ENCODE results near the gene TM2D1. TPM values are rescaled to one million over a fixed set of nuclear protein-coding genes. Genes with fewer than 3 reads are reported as not detected.

The TM2D1 gene
- total RNA-seq, 4 donors from 2014 or later: 46.7 to 70.7 (median 60.6) TPM

DNA sequence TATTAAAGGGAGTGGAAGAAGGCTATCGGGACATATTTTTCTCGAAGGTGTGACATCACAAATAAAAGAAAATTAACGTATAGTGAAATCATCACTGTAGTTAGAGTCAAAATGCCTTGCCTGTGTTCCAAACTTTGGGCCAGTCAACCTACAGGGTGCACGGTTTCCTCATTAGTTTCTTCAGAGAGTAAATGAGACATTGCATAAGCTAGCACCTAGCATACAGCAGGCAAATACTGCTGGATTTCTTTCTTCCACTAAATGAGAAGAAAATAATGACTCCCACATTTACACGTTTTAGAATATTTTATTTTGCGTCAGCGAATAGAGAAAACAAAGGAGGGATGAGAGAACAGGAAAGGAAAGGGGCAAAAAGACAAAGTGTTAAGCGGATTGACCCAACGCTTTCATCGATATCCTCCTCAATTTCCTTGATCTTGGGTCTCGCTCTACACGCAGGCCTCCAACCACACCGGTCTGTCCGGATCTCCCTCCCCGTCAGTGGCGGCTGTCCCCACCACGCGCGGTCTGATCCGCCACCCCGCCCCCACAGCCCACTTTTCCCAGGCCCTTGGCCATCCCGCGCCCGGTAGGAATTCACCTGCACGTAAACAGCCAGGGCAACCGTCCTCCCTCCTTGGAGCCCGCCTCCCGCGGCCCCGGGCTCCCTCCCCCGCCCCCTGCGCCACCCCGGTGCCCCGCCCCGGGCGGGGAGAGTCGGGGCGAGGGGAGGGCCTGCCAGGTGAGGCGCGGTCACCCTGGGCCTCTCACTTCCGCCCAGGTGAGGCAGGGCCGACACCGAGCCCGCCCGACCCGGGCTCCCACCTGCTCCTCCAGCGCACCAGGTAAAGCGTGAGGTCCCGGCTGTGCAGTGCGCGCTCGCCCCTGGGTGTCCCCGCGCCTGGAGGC lies 17.0 kb upstream of the TM2D1 start, which contains the start of gene PATJ:
PATJ (plus strand) TSS at position 770 of the 909 bp plus-strand sequence. CDS start 20,413 bp downstream, outside the sequence.
- TF ChIP-seq, protein P1, sequence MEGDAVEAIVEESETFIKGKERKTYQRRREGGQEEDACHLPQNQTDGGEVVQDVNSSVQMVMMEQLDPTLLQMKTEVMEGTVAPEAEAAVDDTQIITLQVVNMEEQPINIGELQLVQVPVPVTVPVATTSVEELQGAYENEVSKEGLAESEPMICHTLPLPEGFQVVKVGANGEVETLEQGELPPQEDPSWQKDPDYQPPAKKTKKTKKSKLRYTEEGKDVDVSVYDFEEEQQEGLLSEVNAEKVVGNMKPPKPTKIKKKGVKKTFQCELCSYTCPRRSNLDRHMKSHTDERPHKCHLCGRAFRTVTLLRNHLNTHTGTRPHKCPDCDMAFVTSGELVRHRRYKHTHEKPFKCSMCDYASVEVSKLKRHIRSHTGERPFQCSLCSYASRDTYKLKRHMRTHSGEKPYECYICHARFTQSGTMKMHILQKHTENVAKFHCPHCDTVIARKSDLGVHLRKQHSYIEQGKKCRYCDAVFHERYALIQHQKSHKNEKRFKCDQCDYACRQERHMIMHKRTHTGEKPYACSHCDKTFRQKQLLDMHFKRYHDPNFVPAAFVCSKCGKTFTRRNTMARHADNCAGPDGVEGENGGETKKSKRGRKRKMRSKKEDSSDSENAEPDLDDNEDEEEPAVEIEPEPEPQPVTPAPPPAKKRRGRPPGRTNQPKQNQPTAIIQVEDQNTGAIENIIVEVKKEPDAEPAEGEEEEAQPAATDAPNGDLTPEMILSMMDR (IDR thresholded peaks at IDR 0.05; ENCODE audit: low read depth): no peak

DNA sequence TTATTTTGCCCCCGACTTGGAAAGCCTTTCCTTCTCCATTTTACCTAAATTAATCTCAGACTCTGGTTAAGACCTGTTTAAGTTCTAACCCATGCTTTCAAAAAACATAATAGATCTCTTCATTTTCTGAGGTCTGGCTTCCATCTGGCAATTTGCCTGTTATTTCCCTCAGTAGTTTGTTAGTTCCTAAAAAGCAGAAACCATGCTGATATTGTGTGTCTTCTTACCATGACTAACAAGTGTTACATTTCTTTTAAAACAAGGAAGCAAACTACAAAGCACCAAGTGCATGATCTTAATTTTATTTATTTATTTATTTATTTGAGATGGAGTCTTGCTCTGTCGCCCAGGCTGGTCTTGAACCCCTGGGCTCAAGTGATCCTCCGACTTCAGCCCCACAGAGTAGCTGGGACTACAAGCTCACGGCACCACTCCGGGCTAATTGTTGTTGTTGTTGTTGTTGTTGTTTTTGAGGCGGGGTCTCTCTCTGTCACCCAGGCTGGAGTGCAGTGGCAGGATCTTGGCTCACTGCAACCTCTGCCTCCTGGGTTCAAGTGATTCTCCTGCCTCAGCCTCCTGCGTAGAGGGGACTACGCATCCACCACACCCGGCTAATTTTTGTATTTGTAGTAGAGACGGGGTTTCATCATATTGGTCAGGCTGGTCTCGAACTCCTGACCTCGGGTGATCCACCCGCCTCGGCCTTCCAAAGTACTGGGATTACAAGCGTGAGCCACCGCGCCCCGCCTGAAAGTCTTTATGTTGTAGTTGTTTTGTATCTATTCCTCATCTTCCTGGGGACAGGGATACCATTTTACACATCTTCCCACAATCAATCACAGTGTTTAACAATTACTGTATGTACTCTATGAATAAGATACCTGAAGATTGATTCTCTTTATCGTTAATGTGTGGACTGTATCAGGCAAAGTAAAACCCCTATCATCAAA lies 16.1 kb upstream of the TM2D1 start:
- TF ChIP-seq, protein P1 (IDR thresholded peaks at IDR 0.05; ENCODE audit: low read depth): no peak

DNA sequence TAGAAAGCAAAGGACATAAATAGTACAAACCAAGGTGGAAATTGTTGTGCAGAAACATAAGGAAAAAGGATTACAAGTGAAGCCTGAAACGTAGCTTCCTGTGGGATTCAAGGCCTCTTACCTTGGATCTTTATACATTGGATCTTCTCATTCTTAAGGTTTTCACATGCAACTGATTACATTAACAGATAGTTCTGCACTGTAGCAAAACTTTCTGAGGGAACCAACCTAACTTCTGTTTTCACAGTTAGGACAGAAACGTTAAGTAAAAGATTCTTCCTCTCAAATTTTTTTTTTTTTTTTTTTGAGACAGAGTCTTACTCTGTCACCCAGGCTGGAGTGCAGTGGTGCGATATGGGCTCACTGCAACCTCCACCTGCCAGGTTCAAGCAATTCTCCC lies 7.8 kb upstream of the TM2D1 start:
- TF ChIP-seq, protein P1 (IDR thresholded peaks at IDR 0.05; ENCODE audit: low read depth): no peak

DNA sequence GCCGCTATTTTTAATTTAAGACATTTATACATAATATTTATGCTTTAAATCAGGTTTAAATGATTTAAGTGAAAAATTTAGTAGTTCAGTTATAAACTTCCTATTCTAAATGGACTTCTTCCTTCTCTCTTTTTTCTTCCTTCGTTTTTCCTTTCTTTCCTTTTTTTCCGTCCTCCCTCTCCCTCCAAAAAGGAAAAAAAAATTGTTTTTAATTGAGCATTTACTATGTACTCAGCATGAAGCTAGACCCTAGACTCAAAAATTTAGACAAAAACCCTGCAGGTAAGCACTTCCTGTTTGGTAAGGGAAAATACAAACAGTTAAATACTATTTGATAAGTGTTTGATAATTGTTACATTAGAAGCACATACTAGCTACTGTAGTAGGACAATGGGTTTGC lies 2.6 kb upstream of the TM2D1 start:
- TF ChIP-seq, protein P1 (IDR thresholded peaks at IDR 0.05; ENCODE audit: low read depth): no peak

DNA sequence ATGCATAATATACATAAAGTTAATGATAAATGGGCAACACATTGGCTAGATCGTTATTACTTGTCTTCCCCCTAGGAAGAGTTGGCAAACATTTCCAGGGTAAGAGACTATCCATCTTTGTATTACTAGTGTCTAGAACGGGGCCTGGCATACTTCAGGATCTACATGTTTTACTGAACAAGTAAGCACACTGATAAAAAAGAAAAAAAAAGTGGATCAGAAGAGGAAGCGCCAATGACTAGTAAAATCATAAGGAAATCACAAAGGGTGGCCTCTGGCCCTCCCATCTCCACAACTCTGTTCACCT lies 482 bp downstream of the TM2D1 start:
- TF ChIP-seq, protein P1 (IDR thresholded peaks at IDR 0.05; ENCODE audit: low read depth): no peak

DNA sequence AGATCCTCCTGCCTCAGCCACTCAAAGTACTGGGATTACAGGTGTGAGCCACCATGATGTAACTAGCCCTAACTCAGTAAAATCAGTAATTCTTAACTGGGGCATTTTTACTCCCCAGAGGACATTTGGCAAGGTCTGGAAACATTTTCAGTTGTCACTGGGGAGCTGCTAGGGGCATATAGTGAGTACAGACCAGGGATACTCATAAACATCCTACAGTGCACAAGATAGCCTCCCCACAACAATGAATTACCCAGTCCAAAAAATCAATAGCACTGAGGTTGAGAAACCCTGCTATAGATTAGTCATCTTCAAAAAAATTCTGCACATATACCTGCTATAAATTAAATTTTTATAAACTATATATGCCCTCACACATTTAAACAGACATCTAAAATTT lies 13.0 kb downstream of the TM2D1 start:
- TF ChIP-seq, protein P1 (IDR thresholded peaks at IDR 0.05; ENCODE audit: low read depth): no peak

DNA sequence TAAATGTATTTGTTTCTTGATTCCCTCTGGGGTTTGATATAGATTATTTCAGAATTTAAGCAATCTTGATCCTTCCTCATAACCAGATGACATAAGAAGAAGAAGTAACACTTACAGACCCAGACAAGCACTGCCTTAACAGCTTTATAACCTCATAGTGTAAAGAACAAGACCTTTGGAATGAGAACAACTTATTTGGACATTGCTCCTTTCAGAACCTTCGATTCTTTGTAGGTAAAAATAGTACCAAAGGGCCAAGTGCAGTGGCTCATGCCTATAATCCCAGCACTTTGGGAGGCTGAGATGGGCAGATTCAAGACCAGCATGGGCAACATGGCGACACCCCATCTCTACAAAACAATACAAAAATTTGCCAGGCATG lies 15.0 kb downstream of the TM2D1 start:
- TF ChIP-seq, protein P1 (IDR thresholded peaks at IDR 0.05; ENCODE audit: low read depth): no peak

Measured in subcutaneous adipose tissue (tissue), 4 donors.